HG03103 (cell line): ENCODE data around the gene MAPK10.

Experiments used
- ATAC-seq: cut with Tn5 transposase; IDR thresholded peaks from one replicate; pipeline ENCODE4 v1.9.1; 2021; ENCODE audit warnings: low read depth; ENCODE audit not compliant: unreplicated experiment

Gene MAPK10

DNA sequence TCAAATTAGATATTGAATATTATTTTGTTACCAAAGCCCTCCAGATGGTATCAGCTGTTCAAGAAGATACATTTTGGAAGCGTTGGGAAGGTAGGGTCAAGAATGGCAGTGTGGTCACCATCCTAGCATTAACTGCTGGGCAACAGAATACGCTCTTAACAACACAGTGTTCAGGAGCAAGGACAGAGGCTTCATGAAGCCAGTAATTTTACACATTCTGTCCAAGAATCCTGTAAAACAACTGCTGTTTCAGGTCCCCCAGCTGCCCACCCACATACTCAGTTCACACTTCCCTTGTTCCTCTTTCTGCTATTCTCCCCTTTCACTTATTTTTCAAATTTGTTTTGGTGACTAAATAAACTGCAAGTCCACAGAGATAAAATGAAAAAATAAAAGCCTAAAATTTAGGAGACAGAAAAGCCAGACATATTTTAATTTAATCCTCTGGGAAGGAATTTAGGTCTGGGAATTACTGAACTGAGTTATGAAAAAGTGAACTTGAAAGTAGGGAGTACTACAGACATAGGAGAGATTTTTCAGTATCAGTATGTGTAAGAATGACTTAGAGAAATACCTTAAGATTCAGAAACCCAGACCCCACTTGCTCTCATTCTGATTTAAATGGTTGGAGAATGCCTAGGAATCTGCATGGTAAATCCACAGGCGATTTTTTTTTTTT lies 406.7 kb downstream of the MAPK10 start:
- no peak for ATAC-seq

DNA sequence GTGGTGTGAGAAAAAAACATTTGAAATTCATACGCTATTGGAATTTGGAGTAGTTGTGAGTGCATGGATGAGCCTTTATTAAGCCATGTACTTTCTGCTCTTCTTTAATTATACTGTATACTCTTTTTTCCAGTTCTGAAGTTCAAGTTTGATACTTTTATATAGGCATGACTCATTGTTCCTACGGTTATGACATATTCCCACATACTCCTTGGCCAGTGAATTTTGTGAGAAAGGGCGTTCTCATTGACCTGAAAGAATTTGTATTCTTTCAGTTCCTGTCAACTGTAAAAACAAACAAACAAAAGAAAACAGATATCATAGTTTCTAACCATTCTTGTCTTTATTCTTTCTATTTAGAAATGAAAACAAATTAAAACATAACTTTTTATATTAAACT lies 407.3 kb downstream of the MAPK10 start:
- no peak for ATAC-seq

DNA sequence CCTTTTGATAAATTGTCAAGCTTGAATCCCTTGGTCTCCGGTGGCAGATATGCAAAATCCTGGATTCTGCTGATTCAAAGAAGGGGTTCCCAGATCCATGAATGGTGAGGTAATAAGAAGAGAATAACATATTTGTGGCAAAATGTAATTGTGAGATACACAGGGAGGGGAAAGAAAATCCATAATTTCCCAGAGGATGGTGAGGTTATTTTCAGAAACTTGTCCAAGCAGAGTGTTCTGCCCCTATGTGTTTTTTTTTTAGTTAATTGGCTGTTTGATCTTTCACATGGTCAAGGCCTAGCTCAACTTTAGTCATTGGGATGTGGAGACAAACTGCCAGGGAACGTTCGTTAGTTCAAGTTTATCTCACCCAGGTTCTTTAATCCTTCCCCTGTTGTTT lies 408.8 kb downstream of the MAPK10 start:
- no peak for ATAC-seq

DNA sequence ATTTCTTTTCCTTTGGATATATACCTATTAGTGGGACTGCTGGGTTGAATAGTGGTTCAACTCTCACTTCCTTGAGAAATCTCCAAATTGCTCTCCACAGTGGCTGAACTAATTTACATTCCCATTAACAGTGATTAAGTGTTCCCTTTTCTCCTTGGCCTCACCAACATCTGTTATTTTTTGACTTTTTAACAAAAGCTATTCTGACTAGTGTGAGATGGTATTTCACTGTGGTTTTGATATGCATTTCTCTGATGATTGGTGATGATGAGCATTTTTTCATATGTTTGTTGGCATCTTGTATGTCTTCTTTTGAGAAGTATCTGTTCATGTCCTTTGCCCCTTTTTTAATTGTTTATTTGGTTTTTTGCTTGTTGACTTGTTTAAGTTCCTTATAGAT lies 413.0 kb downstream of the MAPK10 start:
- no peak for ATAC-seq

DNA sequence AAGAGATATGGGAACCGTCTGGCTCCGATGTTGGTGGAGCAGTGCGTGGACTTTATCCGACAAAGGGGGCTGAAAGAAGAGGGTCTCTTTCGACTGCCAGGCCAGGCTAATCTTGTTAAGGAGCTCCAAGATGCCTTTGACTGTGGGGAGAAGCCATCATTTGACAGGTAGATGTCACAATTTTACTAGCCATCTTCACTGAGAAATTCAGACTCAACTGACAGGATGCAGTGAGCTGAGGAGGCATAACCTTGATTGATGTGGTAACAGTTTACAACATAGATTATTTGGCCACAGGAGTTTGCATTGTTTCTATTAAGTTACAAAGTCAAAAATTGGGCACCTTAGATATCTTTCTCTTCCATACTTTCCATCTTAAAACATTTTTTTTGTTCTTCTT lies 417.7 kb downstream of the MAPK10 start:
- no peak for ATAC-seq

DNA sequence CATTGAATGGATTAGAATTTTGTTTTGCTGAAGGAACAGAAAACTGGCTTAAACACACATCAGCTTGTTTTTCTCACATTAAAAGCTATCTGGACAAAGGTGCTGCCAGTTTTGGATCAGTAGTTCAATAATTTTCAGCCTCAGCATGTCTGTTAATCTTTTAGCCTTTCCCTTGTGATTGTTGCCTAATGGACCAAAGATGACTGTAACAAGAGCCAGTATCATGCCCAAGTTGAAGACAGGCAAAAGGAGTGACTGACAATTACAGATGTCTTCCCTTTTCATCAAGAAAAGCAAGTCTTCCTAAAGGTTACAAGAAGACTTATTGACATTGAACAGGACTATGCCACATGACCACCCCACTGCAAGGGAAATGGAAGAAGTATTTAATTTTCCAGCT lies 419.7 kb downstream of the MAPK10 start:
- no peak for ATAC-seq
